Measurements from ENCODE around the gene MAP4K4. TPM values are rescaled to one million over a fixed set of nuclear protein-coding genes. Genes with fewer than 3 reads are reported as not detected.

MAP4K4 gene
- total RNA-seq, 1 donor from 2014 or later, result 54.5 TPM

DNA sequence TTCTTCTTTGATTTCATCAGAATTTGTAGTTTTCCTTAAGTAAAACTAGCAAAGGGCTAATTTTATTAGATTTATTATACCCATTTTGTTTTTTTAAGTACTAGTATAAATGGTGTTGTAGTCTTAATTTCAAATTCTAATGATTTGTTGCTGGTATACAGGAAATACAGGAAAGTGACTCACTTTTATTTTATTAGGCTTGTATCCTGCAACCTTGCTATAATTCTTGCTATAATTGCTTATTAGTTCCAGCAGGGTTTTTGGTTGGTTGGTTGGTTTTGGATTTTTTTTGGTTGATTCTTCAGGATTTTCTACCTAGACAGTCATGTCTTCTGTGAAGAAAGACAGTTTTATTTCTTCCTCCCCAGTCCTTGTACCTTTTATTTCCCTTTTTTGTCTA, 183.6 kb downstream of the MAP4K4 start:
- DNase-seq (ENCODE audit: low spot score), result no peak
- Mint-ChIP-seq H3K4me1 (ENCODE audit: low read depth) (peaks cover 6% of the 10 kb centered on the region), H3K27ac (no peak overlapping the region), H3K36me3 (ENCODE audit: low read depth) (peaks cover 50% of the 10 kb centered on the region), H3K27me3 (ENCODE audit: insufficient read depth) (no peaks in the 10 kb centered on the region), H3K4me3 (no peak overlapping the region), H3K9me3 (no peaks in the 10 kb centered on the region)
- intact Hi-C loops (cut with micrococcal nuclease), result loop anchor here (5.0 to 10.0 kb wide), 3 partner anchors 304 to 736 kb away; partner anchors contain the start of genes IL18R1, IL1RL2 and SLC9A2

- Mint-ChIP-seq H3K4me3 (no peak overlapping the region), H3K27me3 (ENCODE audit: insufficient read depth) (no peaks in the 10 kb centered on the region), H3K9me3 (no peaks in the 10 kb centered on the region), H3K4me1 (ENCODE audit: low read depth) (peaks cover 6% of the 10 kb centered on the region), H3K36me3 (ENCODE audit: low read depth) (peaks cover 55% of the 10 kb centered on the region), H3K27ac (no peak overlapping the region)
- intact Hi-C loops (cut with micrococcal nuclease), result loop anchor here (5.0 to 10.0 kb wide), 3 partner anchors 302 to 734 kb away; partner anchors contain the start of genes IL18R1, IL1RL2 and SLC9A2
- DNase-seq (ENCODE audit: low spot score), result no peak
Observed at GRCh38 chr2:101882769-101883307, 185.3 kb downstream of the MAP4K4 start.

- no peak overlapping the region for H3K27ac Mint-ChIP-seq
Observed at GRCh38 chr2:101883860-101884259, 186.4 kb downstream of the MAP4K4 start.

DNA sequence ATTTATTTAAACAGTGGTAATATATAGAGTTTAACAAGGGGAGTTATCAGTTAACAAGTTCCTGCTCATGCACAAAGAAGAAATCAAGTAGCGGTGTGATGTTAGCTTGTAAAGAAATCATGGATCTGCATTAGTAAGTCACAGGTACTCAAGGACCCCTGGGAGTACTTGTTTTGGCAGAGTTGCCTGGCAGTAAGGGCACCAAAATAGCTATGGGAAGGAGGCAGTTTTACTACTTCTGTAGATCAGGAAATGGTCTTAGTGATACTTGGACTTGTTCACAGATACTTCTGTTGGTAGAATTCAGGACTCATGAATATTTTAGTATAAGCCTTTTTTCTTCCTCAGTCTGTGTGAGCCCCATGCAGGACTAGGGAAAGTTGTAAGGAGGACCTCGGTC, 186.9 kb downstream of the MAP4K4 start:
- Mint-ChIP-seq H3K27ac (no peak overlapping the region), H3K4me1 (ENCODE audit: low read depth) (peaks cover 6% of the 10 kb centered on the region), H3K36me3 (ENCODE audit: low read depth) (peaks cover 59% of the 10 kb centered on the region), H3K4me3 (no peak overlapping the region), H3K27me3 (ENCODE audit: insufficient read depth) (no peaks in the 10 kb centered on the region), H3K9me3 (no peaks in the 10 kb centered on the region)
- DNase-seq (ENCODE audit: low spot score), result no peak
- intact Hi-C loops (cut with micrococcal nuclease), result loop anchor here (1.0 to 10.0 kb wide), 8 partner anchors 16 to 733 kb away; partner anchors contain the start of genes IL18R1, IL1RL2 and SLC9A2

More at GRCh38 chr2:101883860-101884259, 186.4 kb downstream of the MAP4K4 start:
- Mint-ChIP-seq H3K27me3 (ENCODE audit: insufficient read depth) (no peaks in the 10 kb centered on the region), H3K36me3 (ENCODE audit: low read depth) (peaks cover 57% of the 10 kb centered on the region), H3K4me3 (no peak overlapping the region), H3K9me3 (no peaks in the 10 kb centered on the region), H3K4me1 (ENCODE audit: low read depth) (peaks cover 6% of the 10 kb centered on the region)
- intact Hi-C loops (cut with micrococcal nuclease), result loop anchor here (1.0 to 10.0 kb wide), 8 partner anchors 17 to 733 kb away; partner anchors contain the start of genes IL18R1, IL1RL2 and SLC9A2
- no peak for DNase-seq (ENCODE audit: low spot score)

GRCh38 chr2:101887328-101887727, 189.8 kb downstream of the MAP4K4 start:
- peaks cover 6% of the 10 kb centered on the region for H3K4me1 Mint-ChIP-seq (ENCODE audit: low read depth)
- peaks cover 67% of the 10 kb centered on the region for H3K36me3 Mint-ChIP-seq (ENCODE audit: low read depth)
- H3K27me3 Mint-ChIP-seq (ENCODE audit: insufficient read depth), result peaks cover 1% of the 10 kb centered on the region
- no peak overlapping the region for H3K27ac Mint-ChIP-seq
- no peak overlapping the region for H3K4me3 Mint-ChIP-seq
- intact Hi-C loops (cut with micrococcal nuclease), result loop anchor here (10.0 kb wide), 1 partner anchor 297 kb away; the partner anchor contains the start of gene IL1RL2
- H3K9me3 Mint-ChIP-seq, result no peaks in the 10 kb centered on the region
- DNase-seq (ENCODE audit: low spot score), result no peak

DNA sequence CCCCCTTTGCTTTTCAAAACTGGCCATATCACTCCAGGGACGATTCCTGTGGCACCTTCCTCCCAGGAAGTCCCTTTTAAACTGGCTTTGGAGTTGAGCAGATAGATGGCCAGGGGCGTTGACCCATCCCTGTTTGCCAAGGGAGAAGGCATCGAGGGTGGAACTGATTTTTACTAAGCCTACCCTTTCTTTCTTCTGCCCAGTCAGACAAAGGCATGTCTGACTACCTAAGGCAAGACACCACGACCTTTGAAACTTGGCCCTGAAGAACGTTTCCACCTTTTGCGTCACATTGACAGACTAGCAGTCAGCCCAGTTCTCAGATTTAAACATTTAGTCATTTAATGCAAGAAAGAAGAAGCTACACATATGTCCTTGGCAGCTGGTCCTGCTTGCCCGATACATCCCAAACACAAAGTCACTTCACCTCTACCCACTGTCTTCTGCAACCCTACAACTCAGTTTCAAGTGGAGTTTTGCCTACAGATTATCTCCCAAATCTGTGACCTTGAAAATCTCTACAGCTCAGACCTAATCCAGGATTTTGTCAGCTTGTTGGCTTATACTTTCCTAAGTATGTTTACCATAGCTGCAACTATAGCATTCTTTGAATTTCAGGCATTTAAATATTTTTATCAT, 192.1 kb downstream of the MAP4K4 start:
- peaks cover 1% of the 10 kb centered on the region for H3K27me3 Mint-ChIP-seq (ENCODE audit: insufficient read depth)
- intact Hi-C loops (cut with micrococcal nuclease), result loop anchor here (10.0 kb wide), 1 partner anchor 295 kb away; the partner anchor contains the start of gene IL1RL2
- H3K27ac Mint-ChIP-seq, result no peak overlapping the region
- no peak overlapping the region for H3K4me3 Mint-ChIP-seq
- H3K36me3 Mint-ChIP-seq (ENCODE audit: low read depth), result peaks cover 67% of the 10 kb centered on the region
- DNase-seq (ENCODE audit: low spot score), result no peak
- no peaks in the 10 kb centered on the region for H3K4me1 Mint-ChIP-seq (ENCODE audit: low read depth)
- H3K9me3 Mint-ChIP-seq, result no peaks in the 10 kb centered on the region

GRCh38 chr2:101892377-101892776, 194.9 kb downstream of the MAP4K4 start:
- intact Hi-C loops (cut with micrococcal nuclease), result no loop called here
- Mint-ChIP-seq H3K36me3 (ENCODE audit: low read depth) (peaks cover 52% of the 10 kb centered on the region), H3K27ac (no peak overlapping the region), H3K4me3 (no peak overlapping the region), H3K9me3 (no peaks in the 10 kb centered on the region), H3K27me3 (ENCODE audit: insufficient read depth) (peaks cover 1% of the 10 kb centered on the region), H3K4me1 (ENCODE audit: low read depth) (no peaks in the 10 kb centered on the region)
- no peak for DNase-seq (ENCODE audit: low spot score)

DNA sequence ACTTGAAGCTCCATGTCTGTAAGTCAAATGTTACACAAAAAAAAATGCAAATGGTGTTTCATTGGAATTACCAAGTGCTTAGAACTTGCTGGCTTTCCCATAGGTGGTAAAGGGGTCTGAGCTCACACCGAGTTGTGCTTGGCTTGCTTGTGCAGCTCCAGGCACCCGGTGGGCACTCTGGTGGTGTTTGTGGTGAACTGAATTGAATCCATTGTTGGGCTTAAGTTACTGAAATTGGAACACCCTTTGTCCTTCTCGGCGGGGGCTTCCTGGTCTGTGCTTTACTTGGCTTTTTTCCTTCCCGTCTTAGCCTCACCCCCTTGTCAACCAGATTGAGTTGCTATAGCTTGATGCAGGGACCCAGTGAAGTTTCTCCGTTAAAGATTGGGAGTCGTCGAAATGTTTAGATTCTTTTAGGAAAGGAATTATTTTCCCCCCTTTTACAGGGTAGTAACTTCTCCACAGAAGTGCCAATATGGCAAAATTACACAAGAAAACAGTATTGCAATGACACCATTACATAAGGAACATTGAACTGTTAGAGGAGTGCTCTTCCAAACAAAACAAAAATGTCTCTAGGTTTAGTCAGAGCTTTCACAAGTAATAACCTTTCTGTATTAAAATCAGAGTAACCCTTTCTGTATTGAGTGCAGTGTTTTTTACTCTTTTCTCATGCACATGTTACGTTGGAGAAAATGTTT, 196.3 kb downstream of the MAP4K4 start:
- Mint-ChIP-seq H3K4me1 (ENCODE audit: low read depth) (no peaks in the 10 kb centered on the region), H3K27ac (no peak overlapping the region), H3K27me3 (ENCODE audit: insufficient read depth) (peaks cover 1% of the 10 kb centered on the region), H3K4me3 (no peak overlapping the region), H3K36me3 (ENCODE audit: low read depth) (peaks cover 42% of the 10 kb centered on the region), H3K9me3 (no peaks in the 10 kb centered on the region)
- no peak for DNase-seq (ENCODE audit: low spot score)
- intact Hi-C loops (cut with micrococcal nuclease), result no loop called here

DNA sequence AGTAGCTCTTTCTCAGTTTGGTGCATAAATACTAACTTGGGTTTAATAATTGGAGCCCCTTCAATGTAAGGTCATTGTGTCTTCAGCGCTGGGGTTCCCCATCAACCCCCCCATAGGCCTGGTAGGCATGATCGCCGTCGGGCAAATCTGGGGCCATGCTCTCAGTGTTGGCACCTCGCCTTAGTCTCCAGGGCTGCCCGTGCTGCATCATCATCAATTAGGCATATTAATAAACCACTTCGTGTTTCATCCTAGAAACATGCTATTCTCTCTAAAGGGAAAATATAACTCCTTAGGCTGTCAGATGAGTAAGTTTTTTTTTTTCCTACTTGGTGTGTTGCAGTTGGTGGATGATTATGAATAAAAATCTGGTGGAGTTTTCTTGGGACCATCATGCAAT, 197.5 kb downstream of the MAP4K4 start:
- Mint-ChIP-seq H3K4me1 (ENCODE audit: low read depth) (peaks cover 4% of the 10 kb centered on the region), H3K27ac (no peak overlapping the region), H3K9me3 (peaks cover 3% of the 10 kb centered on the region), H3K4me3 (no peak overlapping the region), H3K36me3 (ENCODE audit: low read depth) (peaks cover 32% of the 10 kb centered on the region), H3K27me3 (ENCODE audit: insufficient read depth) (peaks cover 1% of the 10 kb centered on the region)
- intact Hi-C loops (cut with micrococcal nuclease), result no loop called here
- DNase-seq (ENCODE audit: low spot score), result no peak

DNA sequence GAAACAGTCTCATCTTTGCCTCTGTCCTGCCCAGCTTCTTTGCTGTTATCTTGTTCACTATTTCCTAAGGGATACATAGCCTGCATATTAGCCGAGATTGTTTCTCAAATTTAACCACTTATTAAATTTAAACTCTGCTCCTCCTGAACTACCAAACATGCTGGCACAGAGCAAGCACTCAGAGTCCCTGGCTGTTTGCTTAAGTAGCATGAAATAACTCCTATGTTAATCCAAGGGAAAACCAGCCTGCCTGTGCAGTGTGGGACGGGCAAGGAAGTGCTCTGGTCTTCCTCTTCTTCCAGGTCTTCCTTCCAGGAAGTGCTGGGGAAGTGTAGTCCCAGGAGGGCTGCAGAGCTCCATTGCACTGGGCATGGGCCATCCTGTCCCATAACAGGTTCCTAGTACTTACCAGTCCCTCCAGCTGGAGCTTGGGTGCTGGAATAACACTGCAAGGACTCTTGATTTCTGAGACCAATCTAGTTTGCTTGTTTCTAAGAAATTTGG, 198.4 kb downstream of the MAP4K4 start:
- DNase-seq (ENCODE audit: low spot score), result no peak
- H3K4me3 Mint-ChIP-seq, result no peak overlapping the region
- H3K36me3 Mint-ChIP-seq (ENCODE audit: low read depth), result peaks cover 30% of the 10 kb centered on the region
- H3K27me3 Mint-ChIP-seq (ENCODE audit: insufficient read depth), result peaks cover 1% of the 10 kb centered on the region
- intact Hi-C loops (cut with micrococcal nuclease), result no loop called here
- H3K4me1 Mint-ChIP-seq (ENCODE audit: low read depth), result peaks cover 11% of the 10 kb centered on the region
- peaks cover 7% of the 10 kb centered on the region for H3K9me3 Mint-ChIP-seq
- no peak overlapping the region for H3K27ac Mint-ChIP-seq

- Mint-ChIP-seq H3K9me3 (peaks cover 17% of the 10 kb centered on the region), H3K36me3 (ENCODE audit: low read depth) (peaks cover 24% of the 10 kb centered on the region), H3K27me3 (ENCODE audit: insufficient read depth) (no peaks in the 10 kb centered on the region), H3K27ac (no peak overlapping the region), H3K4me1 (ENCODE audit: low read depth) (peaks cover 11% of the 10 kb centered on the region), H3K4me3 (no peak overlapping the region)
- intact Hi-C loops (cut with micrococcal nuclease), result no loop called here
- no peak for DNase-seq (ENCODE audit: low spot score)
Observed at GRCh38 chr2:101897301-101897700, 199.8 kb downstream of the MAP4K4 start.

DNA sequence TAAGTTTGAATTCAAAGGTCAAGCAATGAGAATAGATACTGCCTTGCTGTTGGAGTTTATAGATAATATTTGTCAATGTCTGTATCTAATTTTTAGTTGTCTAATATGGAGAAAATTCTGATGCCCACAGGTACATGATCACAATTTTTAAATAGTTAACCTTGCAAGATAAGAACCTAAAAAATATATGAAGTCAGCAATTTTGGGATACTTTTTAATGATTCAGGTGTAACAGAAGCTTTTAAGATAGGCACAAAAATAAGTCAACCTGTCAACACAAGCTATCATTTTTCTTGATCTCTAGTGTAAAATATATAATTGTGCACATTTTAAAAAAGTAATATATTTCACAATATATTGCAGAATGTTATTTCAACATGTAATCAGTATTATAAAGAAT, 201.8 kb downstream of the MAP4K4 start:
- H3K36me3 Mint-ChIP-seq (ENCODE audit: low read depth), result peaks cover 12% of the 10 kb centered on the region
- intact Hi-C loops (cut with micrococcal nuclease), result no loop called here
- H3K4me3 Mint-ChIP-seq, result no peak overlapping the region
- no peaks in the 10 kb centered on the region for H3K27me3 Mint-ChIP-seq (ENCODE audit: insufficient read depth)
- DNase-seq (ENCODE audit: low spot score), result no peak
- H3K27ac Mint-ChIP-seq, result no peak overlapping the region
- H3K4me1 Mint-ChIP-seq (ENCODE audit: low read depth), result peaks cover 11% of the 10 kb centered on the region
- peaks cover 24% of the 10 kb centered on the region for H3K9me3 Mint-ChIP-seq

GRCh38 chr2:101899871-101900270, 202.4 kb downstream of the MAP4K4 start:
- Mint-ChIP-seq H3K4me3 (no peak overlapping the region), H3K36me3 (ENCODE audit: low read depth) (peaks cover 12% of the 10 kb centered on the region), H3K9me3 (peaks cover 30% of the 10 kb centered on the region), H3K27ac (no peak overlapping the region), H3K27me3 (ENCODE audit: insufficient read depth) (no peaks in the 10 kb centered on the region), H3K4me1 (ENCODE audit: low read depth) (peaks cover 11% of the 10 kb centered on the region)
- intact Hi-C loops (cut with micrococcal nuclease), result loop anchor here (1.0 to 5.0 kb wide), 4 partner anchors 15 to 99 kb away; no protein-coding TSS in a partner anchor
- DNase-seq (ENCODE audit: low spot score), result no peak
